ENCODE results near the gene CAPN2. TPM values are rescaled to one million over a fixed set of nuclear protein-coding genes. Genes with fewer than 3 reads are reported as not detected.

Gene CAPN2
- polyA plus RNA-seq, 3 donors, result 182 to 202 (median 191) TPM

DNA sequence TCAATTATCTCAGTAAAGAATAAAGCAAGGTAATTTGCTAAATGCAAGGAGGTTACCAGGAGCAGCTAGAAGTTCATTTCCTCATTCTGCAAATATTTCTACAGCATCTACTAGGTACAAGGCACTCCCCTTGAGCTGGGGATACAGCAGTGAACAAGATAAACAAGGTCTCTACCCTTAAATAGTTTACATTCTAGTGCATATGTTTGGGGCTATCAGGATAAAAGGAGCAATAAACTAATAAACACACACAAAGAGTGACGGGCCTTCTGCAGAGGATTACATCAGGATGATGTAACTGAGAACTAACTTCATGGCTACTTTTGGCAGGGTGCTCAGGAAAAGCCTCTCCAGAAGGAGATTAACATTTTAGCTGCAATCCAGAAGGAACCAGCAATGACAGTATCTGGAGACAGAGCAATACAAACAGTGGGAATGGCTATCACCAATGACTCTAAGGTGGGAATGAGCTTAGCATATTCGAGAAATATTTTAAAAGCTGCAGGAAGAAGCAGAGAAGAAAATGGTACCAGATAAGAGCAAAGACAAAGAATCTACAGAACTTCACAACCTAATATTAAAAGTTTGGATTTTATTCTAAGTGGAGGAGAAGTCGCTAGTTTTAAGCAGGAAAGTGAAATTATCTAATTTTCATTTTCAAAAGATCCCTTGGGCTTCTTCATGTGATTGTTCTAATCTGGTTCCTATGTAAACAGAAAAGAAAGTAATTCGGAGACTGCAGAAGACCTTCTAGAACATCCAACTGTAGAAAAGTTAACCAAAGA is 107.6 kb downstream of the CAPN2 start:
- DNase-seq (ENCODE audit: low read depth in 3 of 3, low spot score in 2 of 3), result no peak

DNA sequence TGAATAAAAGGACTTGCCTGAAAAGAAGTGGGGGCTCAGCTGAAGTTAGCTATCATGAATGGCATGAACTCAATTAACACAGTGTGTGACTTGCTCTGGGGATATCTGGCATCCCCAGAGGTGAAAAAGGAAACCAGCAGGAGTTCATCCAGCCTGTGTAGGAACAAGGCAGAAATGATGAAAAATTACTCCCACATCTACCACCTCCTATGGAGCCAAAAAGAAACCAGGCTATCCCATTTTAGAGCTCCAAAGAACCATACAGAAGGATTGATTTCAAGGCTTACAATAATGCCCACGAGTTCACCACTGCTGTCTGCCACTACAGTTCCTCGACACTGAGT is 108.1 kb downstream of the CAPN2 start:
- no peak for DNase-seq (ENCODE audit: low read depth in 3 of 3, low spot score in 2 of 3)

DNA sequence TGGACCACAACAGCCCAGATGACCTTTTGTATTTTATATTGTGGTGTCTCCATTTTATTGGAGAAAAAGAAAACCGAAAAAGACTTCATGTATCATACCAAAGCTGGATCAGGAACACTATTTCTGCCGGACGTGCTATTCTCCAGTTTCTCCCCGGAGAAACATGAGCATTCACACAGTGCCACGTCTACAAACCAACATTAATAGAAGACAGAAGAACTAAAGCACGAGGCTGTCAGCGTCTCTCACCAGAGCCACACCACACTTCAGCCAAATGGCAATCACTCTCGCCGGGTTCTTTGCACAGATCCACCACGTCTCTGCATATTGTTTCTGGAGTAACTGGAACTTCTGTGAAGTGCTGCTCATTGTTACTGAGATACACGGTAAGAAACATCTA is 108.6 kb downstream of the CAPN2 start:
- no peak for DNase-seq (ENCODE audit: low read depth in 3 of 3, low spot score in 2 of 3)

DNA sequence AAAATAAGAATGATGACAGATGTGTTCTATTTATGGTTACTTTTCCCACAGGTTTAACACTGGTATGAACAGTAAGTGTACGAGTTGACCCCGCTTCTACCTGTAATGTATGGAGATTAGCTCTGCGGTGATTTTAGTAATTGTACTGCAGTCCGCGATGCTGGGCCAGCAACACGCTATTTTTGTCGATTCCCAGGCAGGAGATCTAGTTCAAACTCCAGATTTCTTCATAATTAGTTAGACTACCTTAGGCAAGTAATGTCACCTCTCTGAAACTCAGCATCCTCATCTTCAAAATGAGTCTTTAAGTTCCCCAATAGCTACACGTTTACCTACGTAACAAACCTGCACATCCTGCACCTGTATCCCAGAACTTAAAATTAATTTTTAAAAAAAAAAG is 111.9 kb downstream of the CAPN2 start:
- DNase-seq (ENCODE audit: low read depth in 3 of 3, low spot score in 2 of 3), result no peak

DNA sequence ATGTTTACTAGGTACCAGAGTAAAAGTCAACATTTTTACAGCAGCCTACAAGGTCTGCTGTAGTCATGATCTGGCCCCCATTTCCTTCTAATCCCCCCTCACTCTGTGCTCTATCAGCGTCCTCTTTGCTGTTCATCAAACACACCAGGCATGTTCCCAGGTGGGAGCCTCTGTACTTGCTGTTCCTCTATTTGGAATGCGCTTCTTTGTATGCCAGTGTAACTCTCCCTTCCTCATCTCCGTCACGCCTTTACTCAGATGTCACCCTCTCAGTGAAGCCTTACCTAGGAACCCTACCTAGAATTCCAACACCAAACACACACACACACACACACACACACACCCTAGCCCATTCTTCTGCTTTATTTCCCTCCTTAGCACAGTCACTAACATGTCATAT is 112.4 kb downstream of the CAPN2 start:
- DNase-seq (ENCODE audit: low read depth in 3 of 3, low spot score in 2 of 3), result no peak

Other genes with a start within 250 kb of the CAPN2 start
- gene CAPN8, start 46.8 kb upstream of the CAPN2 start, polyA plus RNA-seq (ENCODE audit: insufficient read length in 3 of 3), result 1 to 10 TPM; 1.0 to 1.6 (median 1.2) TPM
- 10 to 100 TPM; 51.3 to 65.4 (median 59.7) TPM for gene TP53BP2, start 133.4 kb downstream of the CAPN2 start, polyA plus RNA-seq (ENCODE audit: insufficient read length in 3 of 3)